HL-60 (cell line): ENCODE data around the gene KHNYN.

ENCODE experiments used
- DNase-seq, 2 experiments: peaks; one replicate each; pipeline ENCODE4 v3.0.0-alpha.2; 2010 to 2020; ENCODE audit warnings: low read depth in 1 of 2, low spot score in 1 of 2
- H3K27ac ChIP-seq: fragments of 250-450 bp; sonication (Bioruptor Pico); replicated peaks from 2 replicates; pipeline ENCODE4 v1.5.1; 2020; ENCODE audit warnings: mild to moderate bottlenecking, moderate library complexity
- H3K27me3 ChIP-seq: fragments of 250-450 bp; sonication (Bioruptor Pico); 2 replicates; pipeline ENCODE4 v1.5.1; 2021; ENCODE audit warnings: mild to moderate bottlenecking, moderate library complexity; ENCODE audit not compliant: insufficient read depth, poor library complexity, severe bottlenecking
- H3K4me3 ChIP-seq: replicated peaks from 2 replicates; pipeline ENCODE4 v1.5.1; 2011; ENCODE audit warnings: mild to moderate bottlenecking, control low read depth, low read length; ENCODE audit not compliant: insufficient read depth
- CTCF ChIP-seq: IDR thresholded peaks from one replicate; pipeline ENCODE4 v1.5.1; 2011; ENCODE audit warnings: low read length, control low read depth, inconsistent platforms; ENCODE audit not compliant: insufficient read depth
- GABPA ChIP-seq: IDR thresholded peaks from 2 replicates; pipeline ENCODE4 v1.6.1; 2012; ENCODE audit warnings: low read depth
- POLR2AphosphoS5 ChIP-seq: IDR thresholded peaks from 2 replicates; pipeline ENCODE4 v1.6.1; 2012; ENCODE audit warnings: low read depth
- REST ChIP-seq: IDR thresholded peaks from 2 replicates; pipeline ENCODE4 v1.6.1; 2012; ENCODE audit warnings: low read depth; ENCODE audit not compliant: insufficient replicate concordance
- SPI1 ChIP-seq: IDR thresholded peaks from 2 replicates; pipeline ENCODE4 v1.6.1; 2012; ENCODE audit warnings: low read depth, mild to moderate bottlenecking, borderline replicate concordance

Gene KHNYN

GRCh38 chr14:24398293-24398652, 31.5 kb upstream of the KHNYN start:
- TF ChIP-seq POLR2AphosphoS5: no peak
- TF ChIP-seq REST: no peak
- TF ChIP-seq GABPA: no peak
- no peak for TF ChIP-seq CTCF
- TF ChIP-seq SPI1: no peak
- Histone ChIP-seq H3K27ac (no peak overlapping the region), H3K4me3 (no peak overlapping the region), H3K27me3 (no peaks in the 10 kb centered on the region)
- no peak for DNase-seq

GRCh38 chr14:24398653-24399446, 30.9 kb upstream of the KHNYN start, which contains the start of gene NYNRIN:
Gene NYNRIN (plus strand): TSS chr14:24399003. CDS start chr14:24399247, 244 bp downstream.
- H3K4me3 ChIP-seq: no peak within 1 kb of the TSS
- no peak for DNase-seq
- TF ChIP-seq GABPA (no peak), REST (no peak), SPI1 (no peak), POLR2AphosphoS5 (no peak), CTCF (no peak)

GRCh38 chr14:24399447-24399822, 30.3 kb upstream of the KHNYN start:
- DNase-seq: no peak
- Histone ChIP-seq H3K4me3 (no peak overlapping the region), H3K27ac (no peak overlapping the region), H3K27me3 (no peaks in the 10 kb centered on the region)
- no peak for TF ChIP-seq POLR2AphosphoS5
- no peak for TF ChIP-seq GABPA
- no peak for TF ChIP-seq SPI1
- no peak for TF ChIP-seq CTCF
- no peak for TF ChIP-seq REST

More at GRCh38 chr14:24398653-24399446, 30.9 kb upstream of the KHNYN start, which contains the start of gene NYNRIN:
- H3K27ac ChIP-seq: no peak within 1 kb of the TSS
- no peaks in the 10 kb centered on the region for H3K27me3 ChIP-seq
